KMS-11 (cell line): ENCODE results near the gene PRKD2.

Experiments
- H2AFZ ChIP-seq: fragments of 200-600 bp; sonication (generic); 2 replicates; pipeline ENCODE4 v1.6.1; 2016; ENCODE audit warnings: antibody characterized with exemption, mixed run types, low read depth
- H3K27ac ChIP-seq: fragments of 200-600 bp; sonication (generic); 2 replicates; pipeline ENCODE4 v1.6.1; 2016; ENCODE audit warnings: mild to moderate bottlenecking, mixed run types
- H3K27me3 ChIP-seq: fragments of 200-600 bp; sonication (generic); 2 replicates; pipeline ENCODE4 v1.6.1; 2017; ENCODE audit warnings: mild to moderate bottlenecking, low read depth, mixed run types, moderate library complexity; ENCODE audit not compliant: insufficient read depth
- H3K36me3 ChIP-seq: fragments of 200-600 bp; sonication (generic); 2 replicates; pipeline ENCODE4 v1.6.1; 2017; ENCODE audit warnings: mild to moderate bottlenecking, mixed run types; ENCODE audit not compliant: insufficient read depth
- H3K4me1 ChIP-seq: fragments of 200-600 bp; sonication (generic); 2 replicates; pipeline ENCODE4 v1.6.1; 2016; ENCODE audit warnings: mild to moderate bottlenecking, low read depth, mixed run types; ENCODE audit not compliant: poor library complexity, severe bottlenecking
- H3K4me2 ChIP-seq: fragments of 200-600 bp; sonication (generic); 2 replicates; pipeline ENCODE4 v1.7.0; 2016; ENCODE audit warnings: mild to moderate bottlenecking, mixed run types
- H3K4me3 ChIP-seq: fragments of 200-600 bp; sonication (generic); IDR thresholded peaks from 2 replicates; pipeline ENCODE4 v1.6.1; 2017; ENCODE audit warnings: low read depth, low read length, mixed read lengths; ENCODE audit not compliant: insufficient read depth
- H3K79me2 ChIP-seq: fragments of 200-600 bp; sonication (generic); 2 replicates; pipeline ENCODE4 v1.6.1; 2016; ENCODE audit warnings: low read depth, mixed run types; ENCODE audit not compliant: insufficient read depth
- H3K9ac ChIP-seq: fragments of 200-600 bp; sonication (generic); 2 replicates; pipeline ENCODE4 v1.6.1; 2016; ENCODE audit warnings: mild to moderate bottlenecking, mixed run types
- H4K20me1 ChIP-seq: fragments of 200-600 bp; sonication (generic); 2 replicates; pipeline ENCODE4 v1.6.1; 2016; ENCODE audit warnings: mild to moderate bottlenecking, mixed run types; ENCODE audit not compliant: insufficient read depth
- TF ChIP-seq, protein P1 (sequence below): fragments of 200-600 bp; sonication (generic); conservative IDR thresholded peaks from 2 replicates; pipeline ENCODE4 v1.6.1; 2017; ENCODE audit warnings: low read depth, mild to moderate bottlenecking, antibody characterized with exemption, low read length, moderate library complexity, mixed read lengths

Gene PRKD2

DNA sequence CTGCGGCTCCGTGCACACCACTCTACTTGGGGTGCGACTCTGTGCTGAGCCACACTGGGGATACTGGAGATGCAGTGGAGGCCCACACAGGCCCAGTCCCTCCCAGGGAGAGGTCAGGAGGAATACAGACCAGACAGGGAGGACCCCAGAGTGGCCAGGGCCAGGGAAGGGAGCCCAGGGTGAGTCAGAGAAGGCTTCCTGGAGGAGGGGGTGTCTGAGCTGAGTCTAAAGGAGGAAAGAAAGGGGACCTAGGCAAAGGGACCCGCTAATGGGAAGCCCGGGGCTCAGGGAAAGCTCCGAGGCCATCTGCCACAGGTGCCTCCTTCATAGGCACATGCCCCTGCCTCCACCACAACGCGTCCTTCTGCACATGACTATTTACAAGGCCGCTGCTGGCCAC is 13.3 kb upstream of the PRKD2 start:
- H2AFZ ChIP-seq, result no peak overlapping the region
- H3K27me3 ChIP-seq, result no peaks in the 10 kb centered on the region
- no peak overlapping the region for H3K4me3 ChIP-seq
- H3K36me3 ChIP-seq, result peaks cover 7% of the 10 kb centered on the region; the same call in 1 of the 2 replicates
- no peak overlapping the region for H3K9ac ChIP-seq
- H3K4me1 ChIP-seq, result peaks cover 18% of the 10 kb centered on the region
- H3K27ac ChIP-seq, result no peak overlapping the region
- TF ChIP-seq, protein P1, sequence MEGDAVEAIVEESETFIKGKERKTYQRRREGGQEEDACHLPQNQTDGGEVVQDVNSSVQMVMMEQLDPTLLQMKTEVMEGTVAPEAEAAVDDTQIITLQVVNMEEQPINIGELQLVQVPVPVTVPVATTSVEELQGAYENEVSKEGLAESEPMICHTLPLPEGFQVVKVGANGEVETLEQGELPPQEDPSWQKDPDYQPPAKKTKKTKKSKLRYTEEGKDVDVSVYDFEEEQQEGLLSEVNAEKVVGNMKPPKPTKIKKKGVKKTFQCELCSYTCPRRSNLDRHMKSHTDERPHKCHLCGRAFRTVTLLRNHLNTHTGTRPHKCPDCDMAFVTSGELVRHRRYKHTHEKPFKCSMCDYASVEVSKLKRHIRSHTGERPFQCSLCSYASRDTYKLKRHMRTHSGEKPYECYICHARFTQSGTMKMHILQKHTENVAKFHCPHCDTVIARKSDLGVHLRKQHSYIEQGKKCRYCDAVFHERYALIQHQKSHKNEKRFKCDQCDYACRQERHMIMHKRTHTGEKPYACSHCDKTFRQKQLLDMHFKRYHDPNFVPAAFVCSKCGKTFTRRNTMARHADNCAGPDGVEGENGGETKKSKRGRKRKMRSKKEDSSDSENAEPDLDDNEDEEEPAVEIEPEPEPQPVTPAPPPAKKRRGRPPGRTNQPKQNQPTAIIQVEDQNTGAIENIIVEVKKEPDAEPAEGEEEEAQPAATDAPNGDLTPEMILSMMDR, result no peak
- no peaks in the 10 kb centered on the region; the same call in 1 of the 2 replicates for H3K79me2 ChIP-seq
- no peak overlapping the region for H3K4me2 ChIP-seq
- H4K20me1 ChIP-seq, result no peaks in the 10 kb centered on the region

DNA sequence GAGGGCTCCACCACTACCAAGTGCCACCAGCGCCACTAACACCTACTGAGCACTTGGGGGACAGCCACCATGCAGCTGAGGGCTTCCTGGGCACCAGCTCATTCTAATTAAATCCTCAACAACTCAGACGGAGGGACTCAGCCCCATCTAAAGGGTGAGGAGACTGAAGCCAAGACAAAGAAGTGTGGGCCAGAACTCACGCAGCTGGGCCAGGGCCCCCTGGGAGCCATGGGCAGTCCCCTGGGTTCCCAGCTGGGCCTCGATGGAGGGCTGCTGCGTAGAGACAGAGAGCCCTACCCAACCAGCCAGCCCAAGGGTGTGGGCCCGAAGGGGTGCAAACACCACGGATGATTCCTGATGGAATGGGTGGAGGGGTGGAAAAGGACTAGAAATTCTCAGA is 12.8 kb upstream of the PRKD2 start:
- Histone ChIP-seq H3K36me3 (peaks cover 7% of the 10 kb centered on the region; the same call in 1 of the 2 replicates), H3K79me2 (no peaks in the 10 kb centered on the region; the same call in 1 of the 2 replicates), H3K9ac (no peak overlapping the region)

DNA sequence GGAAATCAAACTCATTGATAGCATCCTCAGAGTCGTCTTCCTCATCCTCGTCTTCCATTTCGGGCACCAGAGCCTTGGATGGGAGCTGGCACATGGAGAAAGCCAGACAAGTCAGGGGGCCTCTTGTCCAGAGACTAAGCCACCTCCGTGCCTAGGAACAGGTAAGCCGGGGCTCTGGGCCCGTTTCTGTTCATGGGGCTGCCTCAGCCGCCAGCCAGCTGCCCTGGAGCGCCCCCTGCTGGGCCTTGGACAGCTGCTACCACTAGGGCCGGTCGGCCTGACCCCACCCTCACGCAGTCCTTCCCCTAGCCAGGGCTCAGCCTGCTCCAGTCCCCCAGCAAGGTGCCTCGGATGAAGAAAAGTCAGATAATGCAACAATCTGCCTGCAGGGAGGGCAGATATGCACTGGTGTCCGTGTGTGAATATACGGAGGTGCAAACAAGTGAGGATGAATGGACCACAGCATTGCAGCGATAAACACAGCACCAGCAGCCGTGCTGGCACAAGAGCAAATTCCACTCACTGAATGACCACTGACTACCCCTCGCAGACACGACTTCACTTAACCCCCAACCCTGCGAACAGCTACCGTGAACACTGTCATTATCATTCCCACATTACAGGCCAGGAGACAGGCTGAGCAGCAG is 11.9 kb upstream of the PRKD2 start:
- H3K4me1 ChIP-seq, result peaks cover 18% of the 10 kb centered on the region

More for the DNA sequence above, 12.8 kb upstream of the PRKD2 start:
- Histone ChIP-seq H3K4me1 (peaks cover 18% of the 10 kb centered on the region), H3K4me2 (no peak overlapping the region), H2AFZ (no peak overlapping the region), H3K27me3 (no peaks in the 10 kb centered on the region), H4K20me1 (no peaks in the 10 kb centered on the region), H3K27ac (no peak overlapping the region), H3K4me3 (no peak overlapping the region)
- TF ChIP-seq, protein P1, result no peak

DNA sequence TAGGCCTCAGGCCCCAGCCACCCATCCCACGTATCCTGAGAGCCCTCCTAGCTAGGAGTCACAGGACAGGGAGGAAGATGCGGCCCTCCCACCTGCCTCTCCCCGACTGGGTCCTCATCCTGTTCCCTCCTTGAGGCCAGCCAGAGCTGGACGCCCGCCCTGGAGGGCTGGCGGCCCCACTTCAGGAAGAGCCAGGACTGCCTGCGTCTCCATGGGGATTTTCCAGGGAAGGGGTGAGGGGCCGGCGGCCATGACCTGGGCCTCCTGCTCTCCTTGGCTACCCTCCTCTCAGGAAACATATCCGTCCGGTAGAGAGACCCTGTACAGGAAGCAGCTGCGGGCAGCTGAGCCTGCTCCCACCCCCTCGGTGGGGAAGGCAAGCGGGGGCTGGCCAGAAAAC is 11.3 kb upstream of the PRKD2 start:
- peaks cover 7% of the 10 kb centered on the region; the same call in 1 of the 2 replicates for H3K36me3 ChIP-seq
- no peak overlapping the region for H2AFZ ChIP-seq
- TF ChIP-seq, protein P1, result no peak
- H3K27me3 ChIP-seq, result no peaks in the 10 kb centered on the region
- no peak overlapping the region for H3K27ac ChIP-seq
- no peak overlapping the region for H3K4me3 ChIP-seq
- H3K9ac ChIP-seq, result no peak overlapping the region
- no peak overlapping the region for H3K4me2 ChIP-seq
- H4K20me1 ChIP-seq, result no peaks in the 10 kb centered on the region
- peaks cover 18% of the 10 kb centered on the region for H3K4me1 ChIP-seq
- H3K79me2 ChIP-seq, result no peaks in the 10 kb centered on the region; the same call in 1 of the 2 replicates

More for the DNA sequence above, 11.9 kb upstream of the PRKD2 start:
- Histone ChIP-seq H3K79me2 (no peaks in the 10 kb centered on the region; the same call in 1 of the 2 replicates), H3K36me3 (peaks cover 7% of the 10 kb centered on the region; the same call in 1 of the 2 replicates), H3K4me2 (no peak overlapping the region), H2AFZ (no peak overlapping the region), H3K9ac (no peak overlapping the region), H3K4me3 (no peak overlapping the region), H3K27ac (no peak overlapping the region), H4K20me1 (no peaks in the 10 kb centered on the region), H3K27me3 (no peaks in the 10 kb centered on the region)
- TF ChIP-seq, protein P1, result peak; percentile 90
